GM03348 (cell line): ENCODE measurements around the gene RIT2.
"Not testable (repeated sequence)": the region's sequence is repeated elsewhere in the genome, so short reads cannot be mapped to it uniquely, and the experiment has no call there.

Experiments
- DNase-seq: peaks from one replicate; pipeline ENCODE4 v3.0.0; 2012; ENCODE audit warnings: low spot score

Gene RIT2

GRCh38 chr18:42756214-42756613, 359.3 kb downstream of the RIT2 start:
- DNase-seq = no peak

GRCh38 chr18:42752916-42753315, 362.6 kb downstream of the RIT2 start:
- DNase-seq = no peak

- no peak for DNase-seq
Measured at GRCh38 chr18:42746794-42747193, 368.7 kb downstream of the RIT2 start.

GRCh38 chr18:42745931-42746330, 369.6 kb downstream of the RIT2 start:
- DNase-seq = no peak

- DNase-seq = no peak
Measured at GRCh38 chr18:42745171-42745570, 370.3 kb downstream of the RIT2 start.

- DNase-seq = no peak
Measured at GRCh38 chr18:42743373-42744138, 371.9 kb downstream of the RIT2 start.

GRCh38 chr18:42742969-42743368, 372.5 kb downstream of the RIT2 start:
- DNase-seq = no peak

- DNase-seq = no peak
Measured at GRCh38 chr18:42742474-42742873, 373.0 kb downstream of the RIT2 start.

GRCh38 chr18:42741805-42742347, 373.6 kb downstream of the RIT2 start:
- DNase-seq = not testable (repeated sequence)

GRCh38 chr18:42741299-42741698, 374.2 kb downstream of the RIT2 start:
- DNase-seq = not testable (repeated sequence)

GRCh38 chr18:42736074-42736473, 379.4 kb downstream of the RIT2 start:
- DNase-seq = no peak

- DNase-seq = no peak
Measured at GRCh38 chr18:42734520-42734919, 381.0 kb downstream of the RIT2 start.

GRCh38 chr18:42730272-42730671, 385.2 kb downstream of the RIT2 start:
- DNase-seq = no peak

- no peak for DNase-seq
Measured at GRCh38 chr18:42719221-42719620, 396.3 kb downstream of the RIT2 start.

- no peak for DNase-seq
Measured at GRCh38 chr18:42712065-42712464, 403.4 kb downstream of the RIT2 start.

GRCh38 chr18:42707080-42707479, 408.4 kb downstream of the RIT2 start:
- DNase-seq = no peak

- DNase-seq = no peak
Measured at GRCh38 chr18:42706618-42707017, 408.9 kb downstream of the RIT2 start.

- DNase-seq = no peak
Measured at GRCh38 chr18:42706029-42706608, 409.4 kb downstream of the RIT2 start.
